HG03565 (cell line): ENCODE measurements around the gene FBRS.

Experiments
- ATAC-seq: cut with Tn5 transposase; IDR thresholded peaks from one replicate; pipeline ENCODE4 v1.9.1; 2021; ENCODE audit warnings: mild to moderate bottlenecking, moderate library complexity; ENCODE audit not compliant: unreplicated experiment

FBRS gene

DNA sequence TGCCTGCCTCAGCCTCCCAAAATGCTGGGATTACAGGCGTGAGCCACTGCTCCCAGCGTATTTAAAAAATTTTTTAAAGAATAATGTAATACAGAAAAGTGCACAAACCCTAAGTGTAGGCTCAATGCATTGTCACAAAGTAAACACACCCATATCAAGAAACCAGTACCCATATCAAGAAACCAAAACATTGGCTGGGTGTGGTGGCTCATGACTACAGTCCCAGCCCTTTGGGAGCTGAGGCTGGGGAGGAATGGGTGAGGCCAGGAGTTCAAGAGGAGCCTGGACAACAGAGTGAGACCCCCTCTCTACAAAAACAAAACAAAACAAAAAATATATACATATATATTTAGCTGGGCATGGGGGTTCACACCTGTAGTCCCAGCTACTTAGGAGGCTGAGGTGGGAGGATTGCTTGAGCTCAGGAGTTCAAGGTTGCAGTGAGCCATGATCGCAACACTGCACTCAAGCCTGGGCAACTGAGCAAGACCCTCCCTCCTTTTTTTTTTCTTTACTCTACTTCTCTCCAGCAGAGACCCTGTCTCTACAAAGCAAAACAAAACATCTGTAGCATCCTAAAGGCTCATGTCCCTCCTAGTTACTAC is 16.8 kb upstream of the FBRS start:
- ATAC-seq, result no peak

DNA sequence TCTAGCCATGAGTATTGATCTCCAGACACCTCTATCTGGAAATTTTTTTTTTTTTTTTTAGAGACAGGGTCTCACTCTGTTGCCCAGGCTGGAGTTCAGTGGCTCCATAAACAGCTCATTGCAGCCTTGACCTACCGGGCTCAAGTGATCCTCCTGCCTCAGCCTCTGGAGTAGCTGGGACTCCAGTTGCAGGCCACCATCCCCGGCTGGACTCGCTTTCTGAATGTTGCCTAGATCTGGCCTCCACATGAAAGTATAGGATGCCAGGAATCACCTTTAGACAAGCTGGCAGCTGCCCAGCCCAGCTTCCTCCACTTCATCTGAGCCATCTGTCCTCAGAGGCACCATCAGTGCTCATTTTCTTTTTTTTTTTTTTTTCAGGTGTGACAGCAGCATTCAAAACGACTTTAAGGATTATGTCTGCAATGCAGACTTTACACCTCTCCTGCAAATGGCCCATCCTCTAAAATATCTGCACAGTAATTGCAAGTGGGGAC is 13.8 kb upstream of the FBRS start:
- no peak for ATAC-seq

- ATAC-seq, result no peak
Observed at GRCh38 chr16:30645727-30646126, 12.5 kb upstream of the FBRS start.

GRCh38 chr16:30647274-30647571 is 11.0 kb upstream of the FBRS start:
- ATAC-seq, result no peak

- no peak for ATAC-seq
Observed at GRCh38 chr16:30649725-30650368, 8.4 kb upstream of the FBRS start.

- peak; percentile 73 for ATAC-seq
Observed at GRCh38 chr16:30650369-30651123, 7.7 kb upstream of the FBRS start, which contains the start of gene PRR14. TSS of gene PRR14 (plus strand) at chr16:30650960. CDS start at chr16:30651646, 686 bp downstream.

DNA sequence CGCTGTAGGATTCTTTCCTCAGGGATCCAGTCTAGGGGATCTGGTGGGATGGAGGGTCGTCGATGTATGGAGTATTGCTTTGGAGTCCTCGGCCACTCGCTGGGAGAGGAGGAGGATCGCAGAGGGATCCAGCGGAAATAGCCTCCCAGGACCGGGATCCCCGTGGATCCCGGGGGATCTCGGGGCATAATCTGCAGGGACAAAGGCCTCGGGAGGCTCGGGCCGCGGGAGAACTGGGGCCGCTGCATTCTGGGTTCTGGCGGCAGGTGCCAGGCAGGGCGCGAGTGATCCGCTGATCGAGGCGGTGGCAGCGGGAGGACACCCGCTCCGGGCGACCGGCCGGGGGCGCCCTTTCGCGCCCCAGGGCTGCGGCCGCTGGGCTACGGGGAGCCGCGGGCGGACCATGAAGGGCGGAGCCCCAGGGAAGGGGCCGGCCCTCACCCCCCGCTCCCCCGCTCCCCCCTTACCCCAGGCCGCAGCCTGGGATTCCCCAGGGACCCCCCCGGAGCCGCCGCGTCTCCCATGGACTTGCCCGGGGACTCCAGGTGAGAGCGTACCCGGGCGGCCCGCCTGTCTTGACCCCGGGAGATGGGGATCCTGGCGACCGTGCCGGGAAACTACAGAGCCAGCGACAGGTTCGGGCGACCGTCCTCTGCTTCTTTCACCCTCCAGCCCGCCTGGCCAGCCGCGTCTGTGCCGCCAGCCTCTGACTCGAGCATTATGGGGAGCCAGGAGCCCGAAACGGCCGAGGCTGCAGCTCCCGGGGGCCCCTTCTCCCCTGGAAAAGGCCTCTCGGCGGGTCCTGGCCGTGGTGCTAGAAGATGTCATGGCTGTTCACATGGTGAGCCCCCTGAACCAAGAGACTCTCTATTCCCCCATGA is 6.9 kb upstream of the FBRS start:
- peak; percentile 35 for ATAC-seq

GRCh38 chr16:30652005-30652296 is 6.3 kb upstream of the FBRS start:
- no peak for ATAC-seq

- no peak for ATAC-seq
Observed at GRCh38 chr16:30652718-30653117, 5.5 kb upstream of the FBRS start.

- ATAC-seq, result no peak
Observed at GRCh38 chr16:30654856-30655255, 3.4 kb upstream of the FBRS start.

DNA sequence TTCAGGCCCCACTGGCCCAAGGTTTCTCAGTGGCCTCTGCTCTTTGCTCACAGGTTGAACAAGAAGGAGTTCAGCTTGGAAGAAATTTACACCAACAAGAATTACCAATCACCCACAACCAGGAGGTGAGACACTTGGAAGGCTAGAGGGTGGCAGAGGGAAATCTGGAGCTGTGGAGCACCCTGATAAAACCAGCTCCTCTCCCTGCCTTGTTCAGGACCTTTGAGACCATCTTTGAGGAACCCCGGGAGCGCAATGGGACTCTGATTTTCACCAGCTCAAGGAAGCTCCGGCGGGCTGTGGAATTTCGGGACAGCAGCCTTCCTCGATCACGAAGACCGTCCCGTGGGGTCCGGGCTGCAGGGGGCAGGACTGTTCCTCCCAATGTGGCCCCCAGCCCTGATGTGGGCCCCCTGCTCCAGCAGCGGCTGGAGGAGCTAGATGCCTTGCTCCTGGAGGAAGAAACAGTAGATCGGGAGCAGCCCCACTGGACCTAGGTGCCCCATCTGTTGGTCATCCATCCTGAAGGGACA is 2.4 kb upstream of the FBRS start:
- no peak for ATAC-seq

DNA sequence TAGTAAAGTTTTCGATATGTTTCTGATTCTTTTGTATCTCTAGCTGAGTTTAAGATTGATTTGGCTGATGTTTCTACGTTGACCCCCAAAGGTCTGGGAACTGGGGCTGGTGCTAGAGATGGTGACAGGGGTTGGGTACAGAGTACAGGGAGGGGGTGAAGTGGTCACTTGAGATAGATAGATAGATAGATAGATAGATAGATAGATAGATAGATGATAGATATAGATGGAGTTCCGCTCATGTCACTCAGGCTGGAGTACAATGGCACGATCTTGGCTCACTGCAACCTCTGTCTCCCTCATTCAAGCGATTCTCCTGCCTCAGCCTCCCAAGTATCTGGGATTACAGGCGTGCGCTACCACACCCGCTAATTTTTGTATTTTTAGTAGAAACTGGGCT is 1.8 kb upstream of the FBRS start:
- ATAC-seq, result no peak

- ATAC-seq, result no peak
Observed at GRCh38 chr16:30656974-30657865, 1.0 kb upstream of the FBRS start.

DNA sequence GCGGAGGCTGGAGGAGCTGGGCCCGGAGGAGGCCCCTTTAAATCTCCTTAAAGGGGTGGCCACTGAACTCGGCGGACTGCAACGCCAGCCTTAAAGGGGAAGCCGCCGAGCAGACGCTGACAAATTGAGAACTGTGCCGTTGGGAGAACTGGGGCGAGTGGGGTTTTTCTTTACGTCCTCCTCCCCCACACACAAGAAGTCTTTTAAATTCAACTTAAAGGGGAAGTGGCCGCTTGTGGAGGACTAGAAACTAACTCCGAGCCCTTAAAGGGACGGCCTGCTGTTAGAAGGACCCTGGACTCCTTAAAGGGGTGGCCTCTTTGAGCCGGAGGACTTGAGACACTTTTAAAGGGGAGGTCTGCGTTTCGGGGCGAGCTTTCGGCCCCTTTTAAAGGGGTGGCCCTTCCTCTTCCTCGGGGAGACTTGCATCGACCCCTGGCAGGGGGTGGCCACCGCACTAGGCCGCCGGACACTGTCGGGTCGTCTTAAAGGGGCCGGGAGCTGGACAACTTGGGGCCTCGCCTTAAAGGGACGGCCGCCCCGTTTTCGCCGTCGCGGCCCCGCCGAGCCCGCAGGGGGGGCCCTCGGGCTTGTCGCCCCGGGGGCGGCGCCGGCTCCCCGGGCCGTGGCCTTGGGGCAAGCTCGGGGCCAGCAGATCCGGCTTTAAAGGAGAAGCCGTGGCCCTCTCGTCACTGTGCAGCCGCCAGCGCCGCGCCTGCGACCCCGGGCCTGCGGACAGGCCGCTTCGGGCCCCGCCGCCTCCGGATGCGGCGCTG is 688 bp downstream of the FBRS start:
- ATAC-seq, result peak; percentile 8

- no peak for ATAC-seq
Observed at GRCh38 chr16:30659507-30660423, 1.5 kb downstream of the FBRS start.

DNA sequence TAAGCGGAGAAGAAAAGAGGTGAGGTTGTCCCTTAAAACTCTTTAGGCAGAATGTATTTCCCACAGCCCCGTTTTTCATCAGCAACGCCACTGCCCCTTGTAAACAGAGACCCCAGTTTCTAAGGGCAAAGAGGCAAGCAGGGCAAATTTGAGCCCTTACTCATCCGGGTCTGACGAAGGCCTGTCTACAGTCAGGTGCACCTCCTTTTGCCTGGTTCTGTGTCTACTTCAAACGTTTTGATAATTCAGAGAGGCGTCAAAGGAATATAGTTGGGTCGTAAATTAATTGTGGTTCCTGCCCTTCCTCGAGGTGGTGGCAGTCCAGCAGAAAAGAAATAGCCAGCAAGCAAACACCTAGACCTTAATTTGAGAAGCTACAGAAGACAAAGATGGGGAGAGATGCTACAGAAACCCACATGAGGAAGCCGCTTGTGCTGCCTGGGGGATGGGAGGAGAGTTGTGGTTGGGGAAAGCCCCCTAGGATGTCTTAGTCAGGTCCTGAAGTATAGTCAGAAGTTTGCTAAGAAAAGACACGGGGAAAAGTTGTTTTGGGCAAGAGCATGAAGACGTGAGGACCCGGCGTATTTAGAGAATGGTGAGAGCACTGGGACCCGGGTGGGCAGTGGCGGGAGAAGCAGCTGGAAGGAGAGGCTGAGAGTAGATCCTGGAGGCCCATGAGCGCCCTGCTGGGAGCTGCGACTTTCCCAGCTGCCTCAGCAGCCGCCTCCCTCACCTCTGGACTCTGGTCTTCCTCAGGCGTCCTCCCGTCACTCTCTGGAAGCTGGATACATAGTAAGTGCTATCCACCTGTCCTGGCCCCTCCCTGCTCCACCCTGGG is 2.4 kb downstream of the FBRS start:
- no peak for ATAC-seq

- no peak for ATAC-seq
Observed at GRCh38 chr16:30662449-30662848, 4.2 kb downstream of the FBRS start.
